HCT116 (cell line): ENCODE results near the gene MRPS23.

ENCODE experiments used
- CTCF ChIP-seq, 3 experiments: fragments of 200-600 bp in 1 of 3; sonication (generic) in 1 of 3; IDR thresholded peaks in 2 of 3; conservative IDR thresholded peaks in 1 of 3; 2 replicates each; pipeline ENCODE4 v1.5.1; 2012 to 2017; ENCODE audit warnings: low read depth in 2 of 3, low read length in 2 of 3, antibody characterized with exemption in 1 of 3, borderline replicate concordance in 1 of 3, control low read depth in 1 of 3, mild to moderate bottlenecking in 1 of 3, mixed read lengths in 1 of 3, mixed run types in 1 of 3, moderate library complexity in 1 of 3; ENCODE audit not compliant: insufficient read depth in 1 of 3
- EGR1 ChIP-seq: IDR thresholded peaks from 2 replicates; pipeline ENCODE4 v1.6.1; 2012; ENCODE audit warnings: low read depth
- EZH2 ChIP-seq: fragments of 200-600 bp; sonication (generic); IDR thresholded peaks from 2 replicates; pipeline ENCODE4 v1.6.1; 2017; ENCODE audit warnings: antibody characterized with exemption, mixed run types
- EZH2phosphoT487 ChIP-seq: fragments of 200-600 bp; IDR thresholded peaks from 2 replicates; pipeline ENCODE4 v1.6.1; 2018; ENCODE audit warnings: antibody characterized with exemption, borderline replicate concordance
- JUND ChIP-seq: IDR thresholded peaks from 2 replicates; pipeline ENCODE4 v1.6.1; 2012
- MAX ChIP-seq: IDR thresholded peaks from 2 replicates; pipeline ENCODE4 v1.6.1; 2012
- POLR2A ChIP-seq: IDR thresholded peaks from 2 replicates; pipeline ENCODE4 v1.7.0; 2011; ENCODE audit warnings: borderline replicate concordance; ENCODE audit not compliant: insufficient read depth, insufficient read length; ENCODE audit errors: extremely low read depth
- POLR2AphosphoS5 ChIP-seq: IDR thresholded peaks from 2 replicates; pipeline ENCODE4 v1.6.1; 2011; ENCODE audit warnings: mild to moderate bottlenecking, low read depth, low read length, moderate library complexity
- RAD21 ChIP-seq: IDR thresholded peaks from 2 replicates; pipeline ENCODE4 v1.6.1; 2012; ENCODE audit warnings: low read depth, mild to moderate bottlenecking
- SIN3A ChIP-seq: IDR thresholded peaks from 2 replicates; pipeline ENCODE4 v1.6.1; 2012; ENCODE audit warnings: low read depth
- SP1 ChIP-seq: IDR thresholded peaks from 2 replicates; pipeline ENCODE4 v1.6.1; 2012; ENCODE audit warnings: low read depth

GRCh38 chr17:57853695-57854094 lies 3.9 kb upstream of the MRPS23 start:
- TF ChIP-seq CTCF (IDR thresholded peaks at IDR 0.05 in 2 of 3, conservative IDR thresholded peaks at IDR 0.05 in 1 of 3; ENCODE audit: borderline replicate concordance in 1 of 3, insufficient read depth in 1 of 3, low read depth in 2 of 3, low read length in 2 of 3), result no peak
- no peak for TF ChIP-seq EZH2
- TF ChIP-seq POLR2A, result no peak
- no peak for TF ChIP-seq EGR1
- no peak for TF ChIP-seq EZH2phosphoT487
- no peak for TF ChIP-seq POLR2AphosphoS5
- TF ChIP-seq SIN3A, result no peak
- TF ChIP-seq SP1, result no peak
- no peak for TF ChIP-seq JUND
- no peak for TF ChIP-seq MAX
- TF ChIP-seq RAD21, result no peak
